HG02885 (cell line): ENCODE measurements around the gene TTLL10.
A peak's percentile ranks its signal among the peaks of the same experiment; 100 is the strongest.

Source experiments
- ATAC-seq: cut with Tn5 transposase; IDR thresholded peaks from one replicate; pipeline ENCODE4 v1.9.1; 2021; ENCODE audit warnings: mild to moderate bottlenecking; ENCODE audit not compliant: unreplicated experiment, poor library complexity

The TTLL10 gene

GRCh38 chr1:1231400-1232207, 57.9 kb downstream of the TTLL10 start, which contains the start of gene SDF4:
TSS of gene SDF4 (minus strand) at chr1:1232001. CDS start at chr1:1228772, 3,229 bp downstream.
- ATAC-seq: peak; percentile 94

- ATAC-seq: no peak
Observed at GRCh38 chr1:1232208-1232795, 58.6 kb downstream of the TTLL10 start, which contains the start of gene B3GALT6. TSS of gene B3GALT6 (plus strand) at chr1:1232237. CDS start at chr1:1232279, 42 bp downstream.

GRCh38 chr1:1232796-1233566, 59.3 kb downstream of the TTLL10 start:
- no peak for ATAC-seq

- no peak for ATAC-seq
Observed at GRCh38 chr1:1233567-1233892, 59.9 kb downstream of the TTLL10 start.

- ATAC-seq: no peak
Observed at GRCh38 chr1:1234180-1234808, 60.6 kb downstream of the TTLL10 start.

GRCh38 chr1:1235016-1235744, 61.5 kb downstream of the TTLL10 start:
- no peak for ATAC-seq

GRCh38 chr1:1236176-1236763, 62.6 kb downstream of the TTLL10 start:
- ATAC-seq: no peak

- no peak for ATAC-seq
Observed at GRCh38 chr1:1236945-1237873, 63.5 kb downstream of the TTLL10 start.

GRCh38 chr1:1237874-1238701, 64.4 kb downstream of the TTLL10 start:
- no peak for ATAC-seq

GRCh38 chr1:1238702-1239178, 65.1 kb downstream of the TTLL10 start:
- ATAC-seq: no peak

GRCh38 chr1:1239227-1239613, 65.5 kb downstream of the TTLL10 start:
- ATAC-seq: no peak

GRCh38 chr1:1239614-1240347, 66.1 kb downstream of the TTLL10 start:
- ATAC-seq: no peak

GRCh38 chr1:1240348-1240732, 66.7 kb downstream of the TTLL10 start:
- ATAC-seq: no peak

- ATAC-seq: no peak
Observed at GRCh38 chr1:1240822-1241587, 67.3 kb downstream of the TTLL10 start.

GRCh38 chr1:1241588-1242219, 68.0 kb downstream of the TTLL10 start:
- ATAC-seq: no peak
